GM12873 (cell line): Measurements from ENCODE around the gene AP2B1.

Experiments used
- CTCF ChIP-seq: IDR thresholded peaks from 2 replicates; pipeline ENCODE4 v1.5.1; 2012; ENCODE audit warnings: low read depth, mild to moderate bottlenecking, moderate library complexity, low read length, control low read depth; ENCODE audit not compliant: insufficient read depth; ENCODE audit errors: missing control alignments

The AP2B1 gene

GRCh38 chr17:35766903-35767510, 179.9 kb downstream of the AP2B1 start:
- peak; percentile 50 for TF ChIP-seq CTCF

GRCh38 chr17:35768797-35769196, 181.7 kb downstream of the AP2B1 start:
- no peak for TF ChIP-seq CTCF

GRCh38 chr17:35769895-35770486, 182.9 kb downstream of the AP2B1 start:
- peak; percentile 48 for TF ChIP-seq CTCF

- no peak for TF ChIP-seq CTCF
These were observed 186.0 kb downstream of the AP2B1 start for GRCh38 chr17:35773129-35773528.

GRCh38 chr17:35773679-35774425, 186.7 kb downstream of the AP2B1 start:
- no peak for TF ChIP-seq CTCF

GRCh38 chr17:35774499-35774898, 187.4 kb downstream of the AP2B1 start:
- TF ChIP-seq CTCF: no peak

- no peak for TF ChIP-seq CTCF
These were observed 187.9 kb downstream of the AP2B1 start for GRCh38 chr17:35775039-35775438.
